PC-3 (cell line): ENCODE results near the gene KCNC2. TPM values are rescaled to one million over a fixed set of nuclear protein-coding genes. Genes with fewer than 3 reads are reported as not detected.

Experiments used
- ATAC-seq: fragments of 200-7000 bp; cut with Tn5 transposase; 2 replicates; pipeline ENCODE4 v1.9.1; 2020; ENCODE audit warnings: mild to moderate bottlenecking, moderate library complexity
- BruUV-seq: library from RNA; stranded (reverse); fragments of 400-500 nt; replicated peaks from 2 replicates; lab custom pipeline; 2021; lab: Mats Ljungman, UMichigan
- CTCF ChIA-PET: fragments of 300-600 bp; sonication (Branson Sonifier 250); formaldehyde crosslinking; loops from one replicate; lab custom pipeline; 2022; ENCODE audit warnings: antibody characterized with exemption; lab: Charles Lee
- POLR2A ChIA-PET: fragments of 300-600 bp; sonication (Branson Sonifier 250); formaldehyde crosslinking; loops from one replicate; lab custom pipeline; 2022; ENCODE audit warnings: antibody characterized with exemption; ENCODE audit not compliant: unreplicated experiment; lab: Charles Lee
- DNase-seq: peaks from one replicate; pipeline ENCODE4 v3.0.0-alpha.2; 2015
- H2AFZ ChIP-seq: fragments of 300-600 bp; sonication (generic); 2 replicates; pipeline ENCODE4 v1.6.0; 2016; ENCODE audit warnings: antibody characterized with exemption, low read length
- H3F3A ChIP-seq: fragments of 300-600 bp; sonication (generic); one replicate; pipeline ENCODE4 v1.6.0; 2017; ENCODE audit warnings: antibody characterized with exemption, low read length, control low read depth, mild to moderate bottlenecking; ENCODE audit not compliant: unreplicated experiment
- H3K27ac ChIP-seq: fragments of 300-600 bp; sonication (generic); 2 replicates; pipeline ENCODE4 v1.5.1; 2016; ENCODE audit warnings: mild to moderate bottlenecking, low read length
- H3K27me3 ChIP-seq: fragments of 300-600 bp; sonication (generic); 2 replicates; pipeline ENCODE4 v1.6.1; 2016; ENCODE audit warnings: low read length, mixed read lengths
- H3K36me3 ChIP-seq: fragments of 300-600 bp; sonication (generic); 2 replicates; pipeline ENCODE4 v1.6.1; 2016; ENCODE audit warnings: low read depth, mixed run types, low read length, mixed read lengths
- H3K4me1 ChIP-seq: fragments of 300-600 bp; sonication (generic); 2 replicates; pipeline ENCODE4 v1.5.1; 2016; ENCODE audit warnings: low read length; ENCODE audit not compliant: insufficient read depth
- H3K4me2 ChIP-seq: fragments of 300-600 bp; sonication (generic); 2 replicates; pipeline ENCODE4 v1.6.0; 2016; ENCODE audit warnings: low read length
- H3K4me3 ChIP-seq: fragments of 300-600 bp; sonication (generic); 2 replicates; pipeline ENCODE4 v1.5.1; 2016; ENCODE audit warnings: mild to moderate bottlenecking, low read length, mixed read lengths
- H3K79me2 ChIP-seq: fragments of 300-600 bp; sonication (generic); 2 replicates; pipeline ENCODE4 v1.6.1; 2017; ENCODE audit warnings: low read length, mixed read lengths
- H3K9ac ChIP-seq: fragments of 300-600 bp; sonication (generic); 2 replicates; pipeline ENCODE4 v1.6.0; 2016; ENCODE audit warnings: mild to moderate bottlenecking, low read length
- H3K9me2 ChIP-seq: fragments of 300-600 bp; sonication (generic); replicated peaks from 2 replicates; pipeline ENCODE4 v1.6.1; 2016; ENCODE audit warnings: mixed run types, low read length, mixed read lengths
- H3K9me3 ChIP-seq: fragments of 300-600 bp; sonication (generic); 2 replicates; pipeline ENCODE4 v1.6.1; 2016; ENCODE audit warnings: low read length, mixed read lengths
- H4K20me1 ChIP-seq: fragments of 300-600 bp; sonication (generic); 2 replicates; pipeline ENCODE4 v1.6.1; 2016; ENCODE audit warnings: low read length, mixed read lengths
- CTCF ChIP-seq: fragments of 300-600 bp; sonication (generic); conservative IDR thresholded peaks from 2 replicates; pipeline ENCODE4 v1.5.1; 2017; ENCODE audit warnings: antibody characterized with exemption, low read depth, mild to moderate bottlenecking, low read length
- EZH2 ChIP-seq: fragments of 300-600 bp; sonication (generic); IDR thresholded peaks from one replicate; pipeline ENCODE4 v1.6.1; 2017; ENCODE audit warnings: antibody characterized with exemption, mild to moderate bottlenecking, low read length; ENCODE audit not compliant: unreplicated experiment
- EZH2phosphoT487 ChIP-seq: fragments of 300-600 bp; sonication (generic); IDR thresholded peaks from 2 replicates; pipeline ENCODE4 v1.6.1; 2018; ENCODE audit warnings: mild to moderate bottlenecking, antibody characterized with exemption, low read length, borderline replicate concordance
- intact Hi-C: fragments of 100-400 bp; cut with micrococcal nuclease; formaldehyde crosslinking; loops from 2 replicates; pipeline ENCODE4 v1.9.0; 2023
- total RNA-seq: library from RNA; depleted of rRNA; stranded (reverse); fragments of >200 nt; gene quantifications from 2 replicates; pipeline ENCODE4 v1.2.3, GENCODE V29; 2014

Gene KCNC2
- total RNA-seq, 1 experiment from 2014 or later: not detected

DNA sequence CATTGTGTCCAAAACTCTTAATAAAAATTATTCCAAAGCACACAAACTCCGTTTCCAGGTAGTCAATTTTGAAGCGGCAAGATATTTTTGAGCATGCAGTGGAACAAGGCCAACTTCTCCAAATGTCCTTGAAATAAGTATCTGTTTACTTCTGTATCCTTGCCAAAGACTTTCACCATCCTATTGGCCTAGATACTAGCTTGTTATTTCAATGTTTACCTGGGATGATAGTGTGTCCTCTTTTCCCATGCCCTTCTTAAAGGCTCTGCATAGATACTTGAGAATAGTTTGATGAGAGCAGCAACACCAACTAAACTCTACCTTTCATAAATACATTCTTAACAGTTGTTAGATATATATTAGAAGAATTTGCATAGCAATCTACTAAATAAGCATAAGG lies 160.9 kb downstream of the KCNC2 start:
- H3K9me3 ChIP-seq: no peaks in the 10 kb centered on the region
- H3K9ac ChIP-seq: no peak overlapping the region
- H3F3A ChIP-seq: no peaks in the 10 kb centered on the region
- POLR2A ChIA-PET: no interaction called here
- no peak overlapping the region for H3K27ac ChIP-seq
- no peaks in the 10 kb centered on the region for H3K36me3 ChIP-seq
- no peak for ATAC-seq
- CTCF ChIA-PET: no interaction called here
- no peak overlapping the region for H3K4me2 ChIP-seq
- TF ChIP-seq CTCF (no peak), EZH2 (no peak), EZH2phosphoT487 (no peak)
- no peaks in the 10 kb centered on the region for H4K20me1 ChIP-seq
- H2AFZ ChIP-seq: no peak overlapping the region
- no peaks in the 10 kb centered on the region for H3K27me3 ChIP-seq
- no peaks in the 10 kb centered on the region for H3K4me1 ChIP-seq
- no peaks in the 10 kb centered on the region for H3K9me2 ChIP-seq
- H3K4me3 ChIP-seq: no peak overlapping the region
- no peak for DNase-seq
- BruUV-seq: no TSS peak
- intact Hi-C loops: no loop called here
- H3K79me2 ChIP-seq: no peaks in the 10 kb centered on the region

DNA sequence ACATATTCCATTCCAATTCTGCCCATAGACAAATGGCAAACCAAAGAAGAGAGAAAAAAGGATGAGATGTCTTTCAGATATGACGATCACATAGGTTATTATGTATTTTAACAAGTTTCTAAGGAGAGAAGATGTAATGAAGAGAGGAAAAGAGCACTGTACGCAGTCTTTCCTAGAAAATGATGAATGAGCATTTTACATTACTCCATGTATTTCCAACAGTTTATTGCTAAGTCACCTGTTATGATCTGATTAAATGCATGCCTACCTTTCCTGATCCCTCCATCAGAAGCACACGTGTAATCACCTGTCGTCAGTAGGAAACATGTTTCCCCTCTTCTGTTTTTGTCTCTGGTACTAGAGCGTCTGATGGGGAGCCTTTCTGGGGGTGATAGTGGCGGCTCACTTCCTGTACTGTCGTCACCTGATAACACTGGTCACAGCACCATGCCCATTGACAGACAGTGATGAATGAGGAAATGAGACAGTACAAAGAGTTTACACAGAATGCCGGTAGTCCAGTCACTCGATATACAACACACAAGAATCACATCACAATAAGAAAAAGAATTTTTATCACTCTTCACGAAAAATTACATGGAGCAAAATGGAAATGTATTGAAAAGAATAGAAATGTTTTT lies 161.6 kb downstream of the KCNC2 start:
- no peaks in the 10 kb centered on the region for H3K4me1 ChIP-seq
- no peak for ATAC-seq

More for the DNA sequence above, 161.6 kb downstream of the KCNC2 start:
- H3K27ac ChIP-seq: no peak overlapping the region
- no peak overlapping the region for H3K4me3 ChIP-seq
- intact Hi-C loops: no loop called here
- BruUV-seq: no TSS peak
- H3K79me2 ChIP-seq: no peaks in the 10 kb centered on the region
- no peak for DNase-seq
- H3K9me2 ChIP-seq: no peaks in the 10 kb centered on the region
- no peak overlapping the region for H2AFZ ChIP-seq
- no peaks in the 10 kb centered on the region for H3K9me3 ChIP-seq
- H3K36me3 ChIP-seq: no peaks in the 10 kb centered on the region
- H4K20me1 ChIP-seq: no peaks in the 10 kb centered on the region
- no peak overlapping the region for H3K4me2 ChIP-seq
- H3K9ac ChIP-seq: no peak overlapping the region
- TF ChIP-seq EZH2 (no peak), EZH2phosphoT487 (no peak), CTCF (no peak)
- CTCF ChIA-PET: no interaction called here
- no peaks in the 10 kb centered on the region for H3F3A ChIP-seq
- H3K27me3 ChIP-seq: 0 out of 2 replicates have a peak, but pooled peaks cover 1% of the 10 kb centered on the region
- POLR2A ChIA-PET: no interaction called here
